ENCODE measurements around the gene TMEM126B.

DNA sequence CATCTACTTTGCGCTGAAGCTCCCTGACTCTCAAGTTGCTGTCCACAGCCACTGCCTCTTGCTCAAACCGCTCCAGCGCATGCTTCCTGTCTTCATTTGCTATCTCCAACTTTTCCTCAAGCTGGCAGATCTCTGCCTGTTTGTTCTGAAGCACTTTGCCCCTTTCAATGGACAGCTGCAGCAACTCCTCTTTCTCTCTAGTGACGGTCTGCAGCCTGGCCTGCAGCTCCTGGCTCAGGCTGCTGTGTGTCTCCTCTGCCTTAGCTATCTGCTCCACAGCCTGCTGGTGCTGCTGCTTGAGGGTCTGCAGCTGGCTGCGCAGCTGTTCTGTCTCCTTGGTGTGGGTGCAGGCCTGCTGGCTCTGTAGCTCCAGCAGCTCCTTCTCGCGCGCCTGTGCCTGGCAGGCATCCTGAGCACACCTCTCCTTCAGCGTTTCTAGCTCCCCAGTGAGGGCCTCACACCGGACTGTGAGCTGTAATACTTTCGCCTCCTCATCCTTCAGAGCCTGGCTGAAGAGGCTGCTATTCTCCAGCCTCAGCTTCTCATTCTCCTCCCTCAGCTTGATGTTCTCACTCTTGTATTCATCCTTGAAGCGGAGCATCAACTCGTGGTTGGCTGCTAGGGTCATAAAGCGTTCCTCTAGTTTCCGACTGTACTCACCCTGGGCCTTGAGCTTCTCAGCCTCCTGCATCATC lies 56.9 kb downstream of the TMEM126B start:
- TF ChIP-seq HDAC6 (IDR thresholded peaks at IDR 0.05; ENCODE audit: low read depth, low read length) (no peak), FOXK1 (CRISPR knock-in tag; IDR thresholded peaks at IDR 0.05; ENCODE audit: borderline replicate concordance, low read depth) (no peak), CTCF (CRISPR knock-in tag; IDR thresholded peaks at IDR 0.05) (no peak)
